Measurements from ENCODE around the gene IFITM2. TPM values are rescaled to one million over a fixed set of nuclear protein-coding genes. Genes with fewer than 3 reads are reported as not detected.
A peak's percentile ranks its signal among the peaks of the same experiment; 100 is the strongest.

Gene IFITM2
- polyA plus RNA-seq, 1 of the 3 experiments (the other 2 are of a cell fraction) = 518 TPM

DNA sequence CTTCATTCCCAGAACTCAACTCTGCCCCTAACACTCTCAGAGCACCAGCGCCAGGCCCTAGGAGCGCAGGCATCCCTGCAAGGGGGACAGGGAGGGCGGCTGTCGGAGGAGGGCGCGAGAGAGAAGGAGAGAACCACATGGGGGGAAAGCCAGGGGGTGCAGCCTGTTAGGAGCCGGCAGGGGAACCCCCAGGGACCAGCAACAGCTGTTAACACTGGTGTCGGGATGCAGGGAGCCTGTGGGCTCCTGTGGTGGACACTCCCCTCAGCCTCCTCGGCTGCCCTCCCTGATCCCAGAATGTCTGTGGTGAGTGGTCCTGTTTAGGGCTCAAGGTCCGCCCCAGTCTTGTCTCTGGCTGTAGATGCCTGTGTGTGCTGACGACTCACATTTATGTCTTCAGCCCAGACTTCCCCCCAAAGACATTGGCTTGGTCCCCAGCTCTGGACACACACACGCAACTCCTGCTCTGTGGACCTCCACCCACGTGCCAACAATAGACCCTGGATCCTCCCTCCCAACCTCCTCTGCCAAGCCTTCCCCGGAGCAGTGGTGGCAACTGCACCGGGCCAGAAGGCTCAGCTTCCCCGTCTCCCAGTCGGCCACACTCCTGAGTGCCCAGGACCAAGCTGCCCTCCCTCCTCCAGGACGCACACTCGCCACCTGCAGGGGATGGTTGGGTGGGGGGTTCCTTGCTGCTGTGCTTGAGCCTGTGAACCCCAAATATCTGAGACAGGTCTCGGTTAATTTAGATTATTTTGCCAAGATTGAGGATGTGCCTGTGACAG lies 7.5 kb upstream of the IFITM2 start:
- Histone ChIP-seq H3K27ac (ENCODE audit: low read depth in 2 of 2, low read length in 1 of 2) (no peak overlapping the region), H3K27me3 (ENCODE audit: insufficient read depth) (no peaks in the 10 kb centered on the region), H3K4me1 (ENCODE audit: control insufficient read depth in 1 of 2, insufficient read depth in 2 of 2, low read depth in 1 of 2, low read length in 1 of 2) (no peaks in the 10 kb centered on the region; a peak in 1 of 4 replicates), H3K79me2 (ENCODE audit: insufficient read depth) (no peaks in the 10 kb centered on the region), H3K9me2 (no peaks in the 10 kb centered on the region), H3K9ac (no peak overlapping the region), H3K4me3 (ENCODE audit: low read depth in 2 of 2, low read length in 1 of 2) (no peak overlapping the region), H2AFZ (ENCODE audit: low read depth) (no peak overlapping the region), H3K4me2 (no peak overlapping the region), H3F3A (replicated peaks; ENCODE audit: insufficient read depth) (peaks cover 4% of the 10 kb centered on the region), H3K36me3 (replicated peaks in 1 of 2; ENCODE audit: control insufficient read depth in 1 of 2, insufficient read depth in 2 of 2, low read length in 1 of 2) (no peaks in the 10 kb centered on the region), H3K9me3 (no peaks in the 10 kb centered on the region), H4K20me1 (ENCODE audit: insufficient read depth) (no peaks in the 10 kb centered on the region)
- peak; percentile 66 for DNase-seq
- POLR2A ChIA-PET = no interaction called here
- 11% methylated on average over 7 of the region's 20 CpGs for WGBS (ENCODE audit: low lambda C conversion rate)
- CTCF ChIA-PET = interaction anchor here (0.7 to 1.0 kb wide), 3 partner anchors 12 to 17 kb away, joined by 3 to 4 read pairs (median 3); no protein-coding TSS in a partner anchor
- no peak for TF ChIP-seq IRF3 (IDR thresholded peaks at IDR 0.05; ENCODE audit: low read depth, low read length)
- no peak for TF ChIP-seq RCOR1 (IDR thresholded peaks at IDR 0.05; ENCODE audit: low read length)
- TF ChIP-seq MXI1 (IDR thresholded peaks at IDR 0.05; ENCODE audit: low read depth, low read length) = no peak
- TF ChIP-seq, protein P1, sequence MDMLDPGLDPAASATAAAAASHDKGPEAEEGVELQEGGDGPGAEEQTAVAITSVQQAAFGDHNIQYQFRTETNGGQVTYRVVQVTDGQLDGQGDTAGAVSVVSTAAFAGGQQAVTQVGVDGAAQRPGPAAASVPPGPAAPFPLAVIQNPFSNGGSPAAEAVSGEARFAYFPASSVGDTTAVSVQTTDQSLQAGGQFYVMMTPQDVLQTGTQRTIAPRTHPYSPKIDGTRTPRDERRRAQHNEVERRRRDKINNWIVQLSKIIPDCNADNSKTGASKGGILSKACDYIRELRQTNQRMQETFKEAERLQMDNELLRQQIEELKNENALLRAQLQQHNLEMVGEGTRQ (IDR thresholded peaks at IDR 0.05; ENCODE audit: borderline replicate concordance, low read depth, low read length) = no peak
- no peak for TF ChIP-seq RAD21 (IDR thresholded peaks at IDR 0.05; ENCODE audit: low read length)
- no peak for TF ChIP-seq RXRA (IDR thresholded peaks at IDR 0.05; ENCODE audit: borderline replicate concordance, low read depth)
- no peak for TF ChIP-seq NRF1 (IDR thresholded peaks at IDR 0.05; ENCODE audit: low read depth, low read length)
- TF ChIP-seq USF1 (IDR thresholded peaks at IDR 0.05; ENCODE audit: borderline replicate concordance, low read depth) = no peak
- no peak for TF ChIP-seq EZH2phosphoT487 (IDR thresholded peaks at IDR 0.05; ENCODE audit: borderline replicate concordance, low read depth)
- no peak for TF ChIP-seq TAF1 (IDR thresholded peaks at IDR 0.05; ENCODE audit: borderline replicate concordance, low read depth, low read length)
- TF ChIP-seq JUND (IDR thresholded peaks at IDR 0.05) = no peak
- TF ChIP-seq TEAD4 (IDR thresholded peaks at IDR 0.05; ENCODE audit: borderline replicate concordance, insufficient read depth) = no peak
- no peak for TF ChIP-seq FOXM1 (IDR thresholded peaks at IDR 0.05; ENCODE audit: low read depth)
- no peak for TF ChIP-seq FOXJ3 (CRISPR knock-in tag; IDR thresholded peaks at IDR 0.05)
- no peak for TF ChIP-seq REST (IDR thresholded peaks at IDR 0.05; ENCODE audit: low read depth, low read length)
